ES-I3 (cell line): ENCODE measurements around the gene SCUBE1.

Experiments
- H3K36me3 ChIP-seq: 2 replicates; pipeline ENCODE4 v1.6.1; 2013; ENCODE audit warnings: mild to moderate bottlenecking, low read length, control low read depth, moderate library complexity; ENCODE audit not compliant: insufficient read depth
- H3K4me1 ChIP-seq: 2 replicates; pipeline ENCODE4 v1.6.1; 2013; ENCODE audit warnings: mild to moderate bottlenecking, control low read depth, low read length; ENCODE audit not compliant: insufficient read depth
- H3K9ac ChIP-seq: 2 replicates; pipeline ENCODE4 v1.6.1; 2013; ENCODE audit warnings: low read depth, mild to moderate bottlenecking, low read length, moderate library complexity
- H3K9me3 ChIP-seq: 2 replicates; pipeline ENCODE4 v1.6.1; 2013; ENCODE audit warnings: mild to moderate bottlenecking, low read length, moderate library complexity; ENCODE audit not compliant: control insufficient read depth, insufficient read depth

The SCUBE1 gene

GRCh38 chr22:43169310-43170130 is 173.7 kb downstream of the SCUBE1 start:
- no peaks in the 10 kb centered on the region for H3K4me1 ChIP-seq
- peaks cover 10% of the 10 kb centered on the region for H3K36me3 ChIP-seq
- no peak overlapping the region for H3K9ac ChIP-seq
- no peaks in the 10 kb centered on the region for H3K9me3 ChIP-seq

GRCh38 chr22:43168471-43169309 is 174.5 kb downstream of the SCUBE1 start:
- Histone ChIP-seq H3K9me3 (no peaks in the 10 kb centered on the region), H3K9ac (no peak overlapping the region), H3K4me1 (no peaks in the 10 kb centered on the region), H3K36me3 (peaks cover 8% of the 10 kb centered on the region)

- Histone ChIP-seq H3K4me1 (no peaks in the 10 kb centered on the region), H3K9me3 (no peaks in the 10 kb centered on the region), H3K9ac (no peak overlapping the region), H3K36me3 (peaks cover 4% of the 10 kb centered on the region)
Observed at GRCh38 chr22:43167001-43167589, 176.1 kb downstream of the SCUBE1 start.

GRCh38 chr22:43166132-43166930 is 176.8 kb downstream of the SCUBE1 start:
- no peaks in the 10 kb centered on the region for H3K9me3 ChIP-seq
- peaks cover 2% of the 10 kb centered on the region; the same call in 1 of the 2 replicates for H3K36me3 ChIP-seq
- no peak overlapping the region for H3K9ac ChIP-seq
- H3K4me1 ChIP-seq: no peaks in the 10 kb centered on the region

- H3K9ac ChIP-seq: no peak overlapping the region
- H3K4me1 ChIP-seq: no peaks in the 10 kb centered on the region
- no peaks in the 10 kb centered on the region for H3K36me3 ChIP-seq
- no peaks in the 10 kb centered on the region for H3K9me3 ChIP-seq
Observed at GRCh38 chr22:43164636-43165035, 178.5 kb downstream of the SCUBE1 start.

- H3K4me1 ChIP-seq: no peaks in the 10 kb centered on the region
- no peaks in the 10 kb centered on the region for H3K36me3 ChIP-seq
- H3K9ac ChIP-seq: no peak overlapping the region
- H3K9me3 ChIP-seq: no peaks in the 10 kb centered on the region
Observed at GRCh38 chr22:43163241-43163795, 179.9 kb downstream of the SCUBE1 start.

- Histone ChIP-seq H3K9me3 (no peaks in the 10 kb centered on the region), H3K9ac (no peak overlapping the region), H3K36me3 (no peaks in the 10 kb centered on the region), H3K4me1 (no peaks in the 10 kb centered on the region)
Observed at GRCh38 chr22:43162412-43163150, 180.6 kb downstream of the SCUBE1 start.

- Histone ChIP-seq H3K9me3 (no peaks in the 10 kb centered on the region), H3K4me1 (no peaks in the 10 kb centered on the region; the same call in 1 of the 2 replicates), H3K36me3 (no peaks in the 10 kb centered on the region), H3K9ac (no peak overlapping the region)
Observed at GRCh38 chr22:43160497-43161126, 182.6 kb downstream of the SCUBE1 start.

GRCh38 chr22:43159484-43160178 is 183.5 kb downstream of the SCUBE1 start:
- Histone ChIP-seq H3K9ac (no peak overlapping the region), H3K4me1 (no peaks in the 10 kb centered on the region; the same call in 1 of the 2 replicates), H3K36me3 (no peaks in the 10 kb centered on the region), H3K9me3 (no peaks in the 10 kb centered on the region)

- H3K9me3 ChIP-seq: no peaks in the 10 kb centered on the region
- H3K4me1 ChIP-seq: no peaks in the 10 kb centered on the region; the same call in 1 of the 2 replicates
- no peaks in the 10 kb centered on the region for H3K36me3 ChIP-seq
- no peak overlapping the region for H3K9ac ChIP-seq
Observed at GRCh38 chr22:43158778-43159483, 184.2 kb downstream of the SCUBE1 start.

GRCh38 chr22:43157874-43158546 is 185.2 kb downstream of the SCUBE1 start:
- Histone ChIP-seq H3K36me3 (no peaks in the 10 kb centered on the region), H3K9me3 (no peaks in the 10 kb centered on the region), H3K9ac (no peak overlapping the region), H3K4me1 (no peaks in the 10 kb centered on the region; the same call in 1 of the 2 replicates)
